Right renal pelvis (tissue), 4 donors: ENCODE measurements around the gene ACKR1. TPM values are rescaled to one million over a fixed set of nuclear protein-coding genes. Genes with fewer than 3 reads are reported as not detected.
A peak's percentile ranks its signal among the peaks of the same experiment; 100 is the strongest.

ENCODE experiments used
- DNase-seq, 4 donors: peaks; one replicate each; pipeline ENCODE4 v3.0.0-alpha.2; 2013; ENCODE audit warnings: low read depth in 4 of 4, low spot score in 3 of 4, missing footprints in 1 of 4
- polyA plus RNA-seq, 4 donors: library from polyadenylated mRNA; unstranded; fragments of 120-200 nt; gene quantifications; one replicate each; pipeline ENCODE4 v1.2.1, GENCODE V29; 2013; ENCODE audit not compliant: insufficient read length in 4 of 4

Gene ACKR1
- polyA plus RNA-seq: 1 to 10 TPM in 1 of 4 donors, under 1 TPM in 2, not detected in 1; 0.37 to 1.6 (median 0.79) TPM

- no peak for DNase-seq
These were observed at the start of gene ACKR1 for GRCh38 chr1:159204161-159205141. Gene ACKR1, plus strand, starts transcription at chr1:159204875. Its CDS starts 85 bp downstream, at chr1:159204960.

GRCh38 chr1:159161001-159161718 is 43.5 kb upstream of the ACKR1 start:
- peak; percentile 36 to 46 (median 42) for DNase-seq

- DNase-seq: no peak
These were observed 43.0 kb upstream of the ACKR1 start for GRCh38 chr1:159161719-159162026.

- no peak for DNase-seq
These were observed 42.0 kb upstream of the ACKR1 start for GRCh38 chr1:159162516-159163265.

- DNase-seq: no peak
These were observed 41.0 kb upstream of the ACKR1 start for GRCh38 chr1:159163614-159164228.

GRCh38 chr1:159168043-159168442 is 36.6 kb upstream of the ACKR1 start:
- no peak for DNase-seq

GRCh38 chr1:159170639-159171038 is 34.0 kb upstream of the ACKR1 start:
- no peak for DNase-seq

GRCh38 chr1:159171254-159171687 is 33.4 kb upstream of the ACKR1 start, which contains the start of gene CADM3:
Gene CADM3, plus strand, starts transcription at chr1:159171615. Its CDS starts 151 bp downstream, at chr1:159171766.
- DNase-seq: no peak

- DNase-seq: no peak
These were observed 32.8 kb upstream of the ACKR1 start for GRCh38 chr1:159171688-159172501.

- DNase-seq: no peak
These were observed 31.9 kb upstream of the ACKR1 start for GRCh38 chr1:159172614-159173291.

- no peak for DNase-seq
These were observed 31.4 kb upstream of the ACKR1 start for GRCh38 chr1:159173320-159173719.

- no peak for DNase-seq
These were observed 29.1 kb upstream of the ACKR1 start for GRCh38 chr1:159175571-159175970.

GRCh38 chr1:159177272-159177907 is 27.3 kb upstream of the ACKR1 start:
- DNase-seq: peak; percentile 61 to 82 (median 78)

GRCh38 chr1:159179906-159180305 is 24.8 kb upstream of the ACKR1 start:
- no peak for DNase-seq

GRCh38 chr1:159180516-159180915 is 24.2 kb upstream of the ACKR1 start:
- no peak for DNase-seq

GRCh38 chr1:159181328-159182024 is 23.2 kb upstream of the ACKR1 start:
- no peak for DNase-seq

- no peak for DNase-seq
These were observed 20.5 kb upstream of the ACKR1 start for GRCh38 chr1:159184201-159184600.

GRCh38 chr1:159185121-159185520 is 19.6 kb upstream of the ACKR1 start:
- no peak for DNase-seq
